ENCODE measurements around the gene MKRN1. TPM values are rescaled to one million over a fixed set of nuclear protein-coding genes. Genes with fewer than 3 reads are reported as not detected.

MKRN1 gene
- total and polyA plus RNA-seq, 2 of the 4 experiments (the other 2 are of a cell fraction) = 47.2 to 83.0 TPM

- H4K8ac ChIP-seq (ENCODE audit: low read depth in 2 of 2, low read length in 2 of 2) = no peak overlapping the region
- TF ChIP-seq RAD21 (IDR thresholded peaks at IDR 0.05; ENCODE audit: low read length) (no peak), CHD1 (IDR thresholded peaks at IDR 0.05; ENCODE audit: low read depth, low read length) (no peak), MXI1 (IDR thresholded peaks at IDR 0.05; ENCODE audit: borderline replicate concordance, low read depth, low read length) (no peak), SMC3 (IDR thresholded peaks at IDR 0.05; ENCODE audit: low read depth, low read length) (no peak), NFE2L2 (IDR thresholded peaks at IDR 0.05; ENCODE audit: low read depth, low read length) (no peak), RFX5 (IDR thresholded peaks at IDR 0.05; ENCODE audit: low read depth, low read length) (no peak), RCOR1 (IDR thresholded peaks at IDR 0.05; ENCODE audit: insufficient replicate concordance, low read length) (no peak), MAZ (IDR thresholded peaks at IDR 0.05; ENCODE audit: borderline replicate concordance, low read depth, low read length) (no peak), ELK1 (IDR thresholded peaks at IDR 0.05; ENCODE audit: borderline replicate concordance, low read depth, low read length) (no peak), BHLHE40 (IDR thresholded peaks at IDR 0.05; ENCODE audit: low read depth, low read length) (no peak), FOS (IDR thresholded peaks at IDR 0.05; ENCODE audit: low read depth, low read length) (no peak), CEBPB (IDR thresholded peaks at IDR 0.05; ENCODE audit: low read depth, low read length) (no peak)
- H3K9me1 ChIP-seq (ENCODE audit: insufficient read depth, low read length) = peaks cover 13% of the 10 kb centered on the region
- no peak overlapping the region for H3K18ac ChIP-seq (ENCODE audit: low read depth, low read length)
- intact Hi-C loops (cut with micrococcal nuclease) (no loop called here), dilution Hi-C loops (cut with HindIII; ENCODE audit: low sequenced_read_pairs, unreplicated experiment) (no loop called here), in situ Hi-C loops (cut with MboI; ENCODE audit: low sequenced_read_pairs) (loop anchor here (5.0 to 25.0 kb wide), 2 partner anchors 131 to 491 kb away; partner anchors contain the start of gene MRPS33)
- H2BK5ac ChIP-seq (ENCODE audit: low read depth, low read length, poor library complexity, severe bottlenecking) = no peak overlapping the region
- no peaks in the 10 kb centered on the region; a peak in 1 of 4 replicates for H3K79me1 ChIP-seq (ENCODE audit: low read depth in 1 of 2, low read length in 2 of 2)
- H3K4me3 ChIP-seq (ENCODE audit: insufficient read depth, low read depth, low read length) = no peak overlapping the region
- H3K4me2 ChIP-seq (ENCODE audit: low read depth, low read length) = no peak overlapping the region
- H3K27me3 ChIP-seq (ENCODE audit: control insufficient read depth, insufficient read depth, low read length) = no peaks in the 10 kb centered on the region
- no peaks in the 10 kb centered on the region for H3K9me3 ChIP-seq (ENCODE audit: control insufficient read depth, insufficient read depth, low read length)
- peaks cover 4% of the 10 kb centered on the region; the same call in 1 of the 2 replicates for H4K20me1 ChIP-seq (ENCODE audit: insufficient read depth, low read length)
- no peak overlapping the region for H4K91ac ChIP-seq (ENCODE audit: insufficient read depth, low read depth, low read length)
- 100% methylated on average over 1 of the region's 3 CpGs; no CpG with 5 or more reads in 1 of the 2 experiments for WGBS, 2 experiments (ENCODE audit: extremely low coverage in 2 of 2, insufficient read length in 1 of 2)
- ChIA-PET POLR2A (ENCODE audit: unreplicated experiment) (no interaction called here), CTCF (interaction anchor here (0.5 kb wide), 1 partner anchor 89 kb away, joined by 3 read pairs; no protein-coding TSS in a partner anchor)
- no peak overlapping the region for H2BK15ac ChIP-seq (ENCODE audit: low read depth, low read length)
- H3K9ac ChIP-seq (ENCODE audit: low read depth, low read length) = no peak overlapping the region
- ATAC-seq (ENCODE audit: low read depth) (no peak), DNase-seq (no peak)
- H2BK120ac ChIP-seq (ENCODE audit: low read depth, low read length) = no peak overlapping the region
- H3K36me3 ChIP-seq (ENCODE audit: control insufficient read depth, insufficient read depth, low read length) = peaks cover 35% of the 10 kb centered on the region
- H2AFZ ChIP-seq (replicated peaks; ENCODE audit: low read length, poor library complexity) = no peak overlapping the region
- H3K4me1 ChIP-seq (ENCODE audit: control insufficient read depth, insufficient read depth, low read length) = 0 out of 2 replicates have a peak, but pooled peaks cover 2% of the 10 kb centered on the region
- no peak overlapping the region for H3K56ac ChIP-seq (ENCODE audit: extremely low read depth, insufficient read depth, low read length)
- no peak overlapping the region for H2BK20ac ChIP-seq (ENCODE audit: low read depth, low read length)
- no peak overlapping the region for H3K14ac ChIP-seq (replicated peaks; ENCODE audit: low read depth, low read length)
- H4K5ac ChIP-seq (ENCODE audit: low read depth, low read length) = no peak overlapping the region
- H2AK9ac ChIP-seq (replicated peaks; ENCODE audit: low read depth, low read length, poor library complexity) = no peak overlapping the region
- H2AK5ac ChIP-seq (ENCODE audit: low read depth, low read length) = no peak overlapping the region
- H3K23ac ChIP-seq (ENCODE audit: low read depth, low read length) = no peak overlapping the region
- H3K27ac ChIP-seq (ENCODE audit: insufficient read depth, low read length) = no peak overlapping the region
- BruUV-seq (replicated peaks) = no TSS peak
- H3K4ac ChIP-seq (ENCODE audit: low read depth, low read length) = no peak overlapping the region
Observed at GRCh38 chr7:140521421-140521820, 42.1 kb upstream of the MKRN1 start.

All from IMR-90 (cell line).